Ectodermal cell (in vitro differentiated cells): ENCODE results near the gene ZNF609.

Source experiments
- H3K27ac ChIP-seq: 2 replicates; pipeline ENCODE4 v1.7.0; 2013; ENCODE audit warnings: mild to moderate bottlenecking, low read depth, low read length; ENCODE audit not compliant: insufficient read depth, poor library complexity, severe bottlenecking
- H3K27me3 ChIP-seq: 2 replicates; pipeline ENCODE4 v1.7.0; 2013; ENCODE audit warnings: mild to moderate bottlenecking, low read length; ENCODE audit not compliant: insufficient read depth, control insufficient read depth, poor library complexity, severe bottlenecking
- H3K36me3 ChIP-seq: one replicate; pipeline ENCODE4 v1.7.0; 2013; ENCODE audit warnings: low read length; ENCODE audit not compliant: control insufficient read depth, insufficient read depth
- H3K4me1 ChIP-seq: one replicate; pipeline ENCODE4 v1.7.0; 2013; ENCODE audit warnings: low read length; ENCODE audit not compliant: control insufficient read depth, insufficient read depth
- H3K4me3 ChIP-seq: 2 replicates; pipeline ENCODE4 v1.7.0; 2013; ENCODE audit warnings: low read depth, low read length, control low read depth; ENCODE audit not compliant: insufficient read depth
- H3K9me3 ChIP-seq: 2 replicates; pipeline ENCODE4 v1.7.0; 2013; ENCODE audit warnings: mild to moderate bottlenecking, low read length, moderate library complexity; ENCODE audit not compliant: control insufficient read depth
- WGBS, 2 experiments: methylation state at CpG; one replicate each; pipeline ENCODE4 v1.1.7; 2013; ENCODE audit warnings: missing lambda C conversion rate in 2 of 2; 5-methylcytosine and 5-hydroxymethylcytosine counted together

Gene ZNF609

DNA sequence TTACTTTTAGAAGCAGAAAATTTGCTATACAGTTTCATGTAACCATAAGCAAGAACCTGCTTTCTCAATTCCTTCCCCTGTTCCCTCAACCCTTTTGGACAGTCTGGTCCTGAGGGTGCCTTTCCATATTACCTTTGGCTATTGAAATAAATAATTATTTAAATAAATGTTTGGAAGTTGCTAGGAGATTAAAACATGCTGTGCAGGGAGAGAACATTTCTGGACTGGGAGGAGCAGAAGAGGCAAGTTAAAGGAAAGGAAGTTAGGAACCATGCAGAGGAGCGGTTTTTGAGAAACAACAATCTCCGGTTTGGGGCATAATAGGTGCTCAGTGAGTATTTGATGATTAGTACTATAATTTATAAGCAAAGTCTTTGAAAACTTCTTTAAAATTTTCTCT is 41.8 kb downstream of the ZNF609 start:
- Histone ChIP-seq H3K4me3 (no peak overlapping the region), H3K9me3 (no peaks in the 10 kb centered on the region), H3K27me3 (no peaks in the 10 kb centered on the region), H3K27ac (no peak overlapping the region), H3K4me1 (no peaks in the 10 kb centered on the region), H3K36me3 (no peaks in the 10 kb centered on the region)
- WGBS, 2 experiments: 91 to 100% methylated on average over 2 of the region's 2 CpGs

- Histone ChIP-seq H3K27me3 (no peaks in the 10 kb centered on the region), H3K4me1 (no peaks in the 10 kb centered on the region), H3K9me3 (no peaks in the 10 kb centered on the region), H3K27ac (no peak overlapping the region), H3K4me3 (no peak overlapping the region), H3K36me3 (no peaks in the 10 kb centered on the region)
- 93 to 97% methylated on average over 2 to 3 of the region's 3 CpGs for WGBS, 2 experiments
Measured at GRCh38 chr15:64502551-64502950, 42.2 kb downstream of the ZNF609 start.

GRCh38 chr15:64503197-64503596 is 42.8 kb downstream of the ZNF609 start:
- Histone ChIP-seq H3K27me3 (no peaks in the 10 kb centered on the region), H3K36me3 (no peaks in the 10 kb centered on the region), H3K27ac (no peak overlapping the region), H3K4me3 (no peak overlapping the region), H3K9me3 (no peaks in the 10 kb centered on the region), H3K4me1 (no peaks in the 10 kb centered on the region)
- WGBS, 2 experiments: 60 to 71% methylated on average over 4 of the region's 4 CpGs

DNA sequence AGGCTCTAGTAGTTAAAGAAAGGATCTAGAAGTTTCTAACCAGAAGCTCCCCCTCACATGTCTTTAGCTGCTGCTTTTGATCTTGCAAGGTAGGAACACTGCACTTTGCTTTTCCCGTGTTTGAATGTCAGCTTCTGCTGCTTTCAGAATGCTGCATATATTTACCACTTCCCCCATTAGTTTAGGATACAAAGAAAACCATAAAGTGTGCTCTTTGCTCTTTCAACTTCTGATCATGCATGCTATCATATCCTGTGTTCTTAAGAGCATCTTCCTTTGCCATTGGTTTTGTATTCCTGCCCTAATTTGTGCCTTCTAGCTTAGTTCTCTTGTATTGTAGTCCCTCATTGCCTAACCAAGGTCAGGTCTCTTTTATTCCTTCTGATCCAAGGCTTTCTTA is 43.3 kb downstream of the ZNF609 start:
- Histone ChIP-seq H3K27me3 (no peaks in the 10 kb centered on the region), H3K4me3 (no peak overlapping the region), H3K4me1 (no peaks in the 10 kb centered on the region), H3K27ac (no peak overlapping the region), H3K36me3 (no peaks in the 10 kb centered on the region), H3K9me3 (no peaks in the 10 kb centered on the region)
- 76 to 77% methylated on average over 1 of the region's 1 CpG for WGBS, 2 experiments

- H3K9me3 ChIP-seq: no peaks in the 10 kb centered on the region
- H3K27ac ChIP-seq: no peak overlapping the region
- H3K36me3 ChIP-seq: no peaks in the 10 kb centered on the region
- no peak overlapping the region for H3K4me3 ChIP-seq
- WGBS, 2 experiments: 82 to 86% methylated on average over 3 of the region's 3 CpGs
- no peaks in the 10 kb centered on the region for H3K4me1 ChIP-seq
- H3K27me3 ChIP-seq: no peaks in the 10 kb centered on the region
Measured at GRCh38 chr15:64507293-64507802, 47.0 kb downstream of the ZNF609 start.

DNA sequence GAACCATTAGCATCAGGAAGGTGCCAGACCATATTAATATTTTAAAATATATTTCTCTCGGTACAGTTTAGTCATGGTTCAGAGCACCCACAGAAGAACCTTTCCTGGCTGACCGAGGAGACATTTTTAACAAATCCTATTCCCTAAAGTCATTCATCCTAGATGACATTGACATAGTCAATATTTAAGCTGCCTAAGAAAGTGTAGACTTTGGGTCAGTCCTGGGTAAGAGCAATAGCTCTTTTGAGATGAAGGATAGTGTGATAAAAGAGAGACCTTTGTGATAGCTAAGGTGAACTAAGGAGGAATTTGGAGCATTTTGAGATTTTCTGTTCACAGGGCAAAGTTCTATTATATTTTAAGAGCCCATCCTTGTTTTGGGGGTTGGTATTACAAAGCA is 47.5 kb downstream of the ZNF609 start:
- Histone ChIP-seq H3K27me3 (no peaks in the 10 kb centered on the region), H3K4me3 (no peak overlapping the region), H3K9me3 (no peaks in the 10 kb centered on the region), H3K27ac (no peak overlapping the region), H3K4me1 (no peaks in the 10 kb centered on the region), H3K36me3 (no peaks in the 10 kb centered on the region)
- WGBS, 2 experiments: 83 to 96% methylated on average over 2 of the region's 2 CpGs

GRCh38 chr15:64513823-64514222 is 53.4 kb downstream of the ZNF609 start:
- Histone ChIP-seq H3K9me3 (no peaks in the 10 kb centered on the region), H3K4me1 (no peaks in the 10 kb centered on the region), H3K27ac (no peak overlapping the region), H3K36me3 (no peaks in the 10 kb centered on the region), H3K27me3 (no peaks in the 10 kb centered on the region), H3K4me3 (no peak overlapping the region)
- 89 to 96% methylated on average over 3 of the region's 3 CpGs for WGBS, 2 experiments

DNA sequence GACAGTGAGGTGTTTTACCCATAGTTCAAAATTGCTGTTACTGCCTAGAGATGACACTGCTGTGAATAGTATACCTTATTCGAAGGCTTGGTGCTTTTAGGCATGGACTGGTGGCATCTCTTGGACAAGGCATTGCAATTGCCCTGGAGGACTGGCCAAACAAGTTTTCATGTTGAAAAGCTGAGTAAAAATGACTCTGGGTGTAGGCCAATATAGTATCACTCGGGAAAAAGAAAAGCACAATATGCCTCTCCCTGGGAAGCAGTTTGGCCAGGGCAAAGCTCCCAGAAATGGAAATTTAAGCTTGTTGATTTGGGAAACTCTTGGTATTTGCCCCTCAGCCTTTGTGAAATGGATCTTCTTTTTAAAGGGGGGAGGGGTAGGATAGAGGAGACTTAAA is 54.8 kb downstream of the ZNF609 start:
- H3K4me3 ChIP-seq: no peak overlapping the region
- 86 to 88% methylated on average over 2 of the region's 2 CpGs for WGBS, 2 experiments
- H3K27me3 ChIP-seq: no peaks in the 10 kb centered on the region
- H3K27ac ChIP-seq: peak overlapping the region; percentile 29
- H3K9me3 ChIP-seq: no peaks in the 10 kb centered on the region
- no peaks in the 10 kb centered on the region for H3K36me3 ChIP-seq
- no peaks in the 10 kb centered on the region for H3K4me1 ChIP-seq

- H3K4me1 ChIP-seq: no peaks in the 10 kb centered on the region
- H3K27me3 ChIP-seq: no peaks in the 10 kb centered on the region
- H3K36me3 ChIP-seq: no peaks in the 10 kb centered on the region
- no peaks in the 10 kb centered on the region for H3K9me3 ChIP-seq
- no peak overlapping the region for H3K4me3 ChIP-seq
- 92 to 94% methylated on average over 9 of the region's 9 CpGs for WGBS, 2 experiments
- no peak overlapping the region for H3K27ac ChIP-seq
Measured at GRCh38 chr15:64515825-64516224, 55.4 kb downstream of the ZNF609 start.

GRCh38 chr15:64519897-64520296 is 59.5 kb downstream of the ZNF609 start:
- peaks cover 9% of the 10 kb centered on the region for H3K4me1 ChIP-seq
- H3K27me3 ChIP-seq: no peaks in the 10 kb centered on the region
- no peaks in the 10 kb centered on the region for H3K36me3 ChIP-seq
- no peak overlapping the region for H3K4me3 ChIP-seq
- no peak overlapping the region for H3K27ac ChIP-seq
- no peaks in the 10 kb centered on the region for H3K9me3 ChIP-seq

DNA sequence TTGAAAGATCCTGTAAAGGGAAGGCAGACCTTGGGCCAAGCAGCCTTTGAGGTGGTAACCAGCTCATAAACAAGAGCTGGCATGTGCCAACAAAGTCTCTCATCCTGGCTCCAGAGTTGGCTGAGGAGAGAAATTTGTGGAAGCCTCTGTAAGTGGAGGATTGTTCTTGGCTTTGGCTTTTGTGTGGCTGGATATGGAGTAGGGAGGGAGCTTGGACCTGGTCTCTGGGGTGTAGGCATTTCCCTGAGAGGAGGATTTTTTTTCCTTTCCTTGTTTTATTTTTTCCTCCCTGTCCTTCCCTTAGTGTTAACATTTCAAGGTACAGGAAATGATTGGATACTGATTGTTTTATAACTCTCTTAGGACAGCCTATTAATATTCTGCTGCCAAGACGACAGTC is 60.8 kb downstream of the ZNF609 start:
- no peaks in the 10 kb centered on the region for H3K27me3 ChIP-seq
- no peaks in the 10 kb centered on the region for H3K36me3 ChIP-seq
- no peak overlapping the region for H3K27ac ChIP-seq
- H3K4me3 ChIP-seq: no peak overlapping the region
- WGBS, 2 experiments: 77 to 90% methylated on average over 1 of the region's 1 CpG
- peaks cover 9% of the 10 kb centered on the region for H3K4me1 ChIP-seq
- no peaks in the 10 kb centered on the region for H3K9me3 ChIP-seq
